Vagina (tissue), 2 donors: ENCODE data around the gene NEU4.

Source experiments
- POLR2A ChIP-seq, 2 donors: fragments of 450-650 bp; IDR thresholded peaks; one replicate each; pipeline ENCODE4 v1.6.1; 2017; ENCODE audit warnings: antibody characterized with exemption in 2 of 2, mild to moderate bottlenecking in 2 of 2, moderate library complexity in 2 of 2
- POLR2AphosphoS5 ChIP-seq, 2 donors: sonication (generic); formaldehyde crosslinking; IDR thresholded peaks; one replicate each; pipeline ENCODE4 v1.9.0; 2017; ENCODE audit warnings: antibody characterized with exemption in 2 of 2, mild to moderate bottlenecking in 2 of 2, low read depth in 1 of 2; ENCODE audit not compliant: insufficient read depth in 1 of 2
- TF ChIP-seq, protein P1 (sequence below), 3 experiments: fragments of 450-650 bp in 2 of 3; fragments of 200-600 bp in 1 of 3; sonication (generic) in 1 of 3; IDR thresholded peaks; one replicate each; pipeline ENCODE4 v1.5.1; 2017 to 2019; ENCODE audit warnings: antibody characterized with exemption in 3 of 3, mild to moderate bottlenecking in 2 of 3, moderate library complexity in 2 of 3

DNA sequence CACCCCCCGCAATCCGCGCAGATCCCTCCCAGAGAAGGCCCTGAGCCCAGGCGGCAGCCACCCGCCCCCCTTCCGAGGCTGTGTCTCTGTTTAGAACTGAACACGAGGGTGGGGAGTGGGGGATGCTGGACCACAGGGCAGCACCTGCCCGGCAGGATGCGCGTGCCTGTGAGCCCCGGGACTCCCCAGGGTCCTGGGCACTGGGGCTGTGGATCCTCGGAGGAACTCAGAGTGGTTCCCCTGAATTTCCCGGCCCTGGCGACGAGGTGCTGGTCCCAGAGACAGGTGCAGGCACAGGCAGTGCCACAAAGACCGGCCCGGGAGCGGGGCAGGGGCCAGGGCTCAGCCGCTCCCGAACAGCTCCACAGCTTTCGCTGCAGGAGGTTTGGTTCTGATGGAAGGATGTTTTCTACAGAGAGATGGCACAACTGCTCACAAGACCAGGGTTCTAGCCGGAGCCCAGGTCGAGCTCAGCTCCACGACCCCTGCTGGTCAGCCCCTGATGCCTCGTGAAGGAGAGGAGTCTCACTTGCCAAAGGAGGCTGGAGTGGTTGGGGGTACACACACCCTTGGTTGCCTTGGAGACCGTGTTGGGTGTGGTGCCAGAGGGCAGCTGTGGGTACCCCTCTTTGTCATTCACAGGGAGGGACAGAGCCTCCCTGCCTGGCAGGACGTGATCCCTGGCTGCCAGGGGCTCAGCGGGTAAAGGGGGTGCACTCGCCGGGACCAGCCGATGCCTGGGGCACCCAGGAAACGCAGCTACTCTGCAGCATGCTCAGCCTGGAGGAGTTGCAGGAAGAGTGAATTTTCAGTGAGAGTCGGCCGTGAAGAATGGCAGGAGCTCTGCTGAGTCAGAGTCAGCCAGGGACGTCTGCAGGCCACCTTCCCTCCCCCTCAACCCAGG is 4.4 kb upstream of the NEU4 start:
- TF ChIP-seq POLR2AphosphoS5 (IDR thresholded peaks at IDR 0.05; ENCODE audit: insufficient read depth in 1 of 2, low read depth in 1 of 2) (no peak), POLR2A (IDR thresholded peaks at IDR 0.05) (no peak)
- TF ChIP-seq, protein P1, sequence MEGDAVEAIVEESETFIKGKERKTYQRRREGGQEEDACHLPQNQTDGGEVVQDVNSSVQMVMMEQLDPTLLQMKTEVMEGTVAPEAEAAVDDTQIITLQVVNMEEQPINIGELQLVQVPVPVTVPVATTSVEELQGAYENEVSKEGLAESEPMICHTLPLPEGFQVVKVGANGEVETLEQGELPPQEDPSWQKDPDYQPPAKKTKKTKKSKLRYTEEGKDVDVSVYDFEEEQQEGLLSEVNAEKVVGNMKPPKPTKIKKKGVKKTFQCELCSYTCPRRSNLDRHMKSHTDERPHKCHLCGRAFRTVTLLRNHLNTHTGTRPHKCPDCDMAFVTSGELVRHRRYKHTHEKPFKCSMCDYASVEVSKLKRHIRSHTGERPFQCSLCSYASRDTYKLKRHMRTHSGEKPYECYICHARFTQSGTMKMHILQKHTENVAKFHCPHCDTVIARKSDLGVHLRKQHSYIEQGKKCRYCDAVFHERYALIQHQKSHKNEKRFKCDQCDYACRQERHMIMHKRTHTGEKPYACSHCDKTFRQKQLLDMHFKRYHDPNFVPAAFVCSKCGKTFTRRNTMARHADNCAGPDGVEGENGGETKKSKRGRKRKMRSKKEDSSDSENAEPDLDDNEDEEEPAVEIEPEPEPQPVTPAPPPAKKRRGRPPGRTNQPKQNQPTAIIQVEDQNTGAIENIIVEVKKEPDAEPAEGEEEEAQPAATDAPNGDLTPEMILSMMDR (IDR thresholded peaks at IDR 0.05), result no peak
